Left ventricle myocardium inferior (tissue), 1 donor: ENCODE data around the gene KPNB1. TPM values are rescaled to one million over a fixed set of nuclear protein-coding genes. Genes with fewer than 3 reads are reported as not detected.

ENCODE experiments used
- DNase-seq: peaks from one replicate; pipeline ENCODE4 v3.0.0-alpha.2; 2020
- H3K27ac ChIP-seq: fragments of 200-600 bp; replicated peaks from 2 replicates; pipeline ENCODE4 v1.8.0; 2021
- H3K27me3 ChIP-seq: fragments of 200-600 bp; 2 replicates; pipeline ENCODE4 v1.8.0; 2021; ENCODE audit warnings: low read depth
- H3K36me3 ChIP-seq: fragments of 200-600 bp; 2 replicates; pipeline ENCODE4 v1.8.0; 2021
- H3K4me1 ChIP-seq: fragments of 200-600 bp; 2 replicates; pipeline ENCODE4 v1.8.0; 2021
- H3K4me3 ChIP-seq: fragments of 200-600 bp; 2 replicates; pipeline ENCODE4 v1.8.0; 2021; ENCODE audit warnings: mild to moderate bottlenecking, moderate library complexity
- H3K9me3 ChIP-seq: fragments of 200-600 bp; replicated peaks from 2 replicates; pipeline ENCODE4 v1.8.0; 2021
- intact Hi-C: fragments of 100-400 bp; cut with micrococcal nuclease; formaldehyde crosslinking; loops from one replicate; pipeline ENCODE4 v1.11.0; 2022
- total RNA-seq: library from RNA; stranded (reverse); fragmentation: NEBNext Ultra II Directional; extraction: Animal tissue kit (Norgen Biotek cat#: 25700); gene quantifications from one replicate; pipeline ENCODE4 v1.2.1, GENCODE V29; 2021
- TF ChIP-seq, protein P1 (sequence below): fragments of 200-600 bp; IDR thresholded peaks from 2 replicates; pipeline ENCODE4 v1.8.0; 2021; ENCODE audit warnings: antibody characterized with exemption, mild to moderate bottlenecking, borderline replicate concordance
- donor health status: DM: no; HTN: yes; CAD: no; lungs with severe emphysema.

Gene KPNB1
- total RNA-seq, 1 donor from 2014 or later, result 173 TPM

GRCh38 chr17:47630614-47631013 lies 19.1 kb upstream of the KPNB1 start:
- no peak for DNase-seq
- no peaks in the 10 kb centered on the region for H3K9me3 ChIP-seq
- peaks cover 5% of the 10 kb centered on the region for H3K36me3 ChIP-seq
- no peak overlapping the region for H3K4me3 ChIP-seq
- TF ChIP-seq, protein P1, sequence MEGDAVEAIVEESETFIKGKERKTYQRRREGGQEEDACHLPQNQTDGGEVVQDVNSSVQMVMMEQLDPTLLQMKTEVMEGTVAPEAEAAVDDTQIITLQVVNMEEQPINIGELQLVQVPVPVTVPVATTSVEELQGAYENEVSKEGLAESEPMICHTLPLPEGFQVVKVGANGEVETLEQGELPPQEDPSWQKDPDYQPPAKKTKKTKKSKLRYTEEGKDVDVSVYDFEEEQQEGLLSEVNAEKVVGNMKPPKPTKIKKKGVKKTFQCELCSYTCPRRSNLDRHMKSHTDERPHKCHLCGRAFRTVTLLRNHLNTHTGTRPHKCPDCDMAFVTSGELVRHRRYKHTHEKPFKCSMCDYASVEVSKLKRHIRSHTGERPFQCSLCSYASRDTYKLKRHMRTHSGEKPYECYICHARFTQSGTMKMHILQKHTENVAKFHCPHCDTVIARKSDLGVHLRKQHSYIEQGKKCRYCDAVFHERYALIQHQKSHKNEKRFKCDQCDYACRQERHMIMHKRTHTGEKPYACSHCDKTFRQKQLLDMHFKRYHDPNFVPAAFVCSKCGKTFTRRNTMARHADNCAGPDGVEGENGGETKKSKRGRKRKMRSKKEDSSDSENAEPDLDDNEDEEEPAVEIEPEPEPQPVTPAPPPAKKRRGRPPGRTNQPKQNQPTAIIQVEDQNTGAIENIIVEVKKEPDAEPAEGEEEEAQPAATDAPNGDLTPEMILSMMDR, result no peak
- intact Hi-C loops, result no loop called here
- no peak overlapping the region for H3K27ac ChIP-seq
- no peaks in the 10 kb centered on the region for H3K27me3 ChIP-seq
- H3K4me1 ChIP-seq, result peaks cover 7% of the 10 kb centered on the region

GRCh38 chr17:47632991-47633390 lies 16.7 kb upstream of the KPNB1 start:
- no peak overlapping the region for H3K27ac ChIP-seq
- H3K9me3 ChIP-seq, result no peaks in the 10 kb centered on the region
- peaks cover 7% of the 10 kb centered on the region for H3K4me1 ChIP-seq
- H3K4me3 ChIP-seq, result no peak overlapping the region
- intact Hi-C loops, result no loop called here
- H3K27me3 ChIP-seq, result no peaks in the 10 kb centered on the region
- TF ChIP-seq, protein P1, result no peak
- H3K36me3 ChIP-seq, result peaks cover 5% of the 10 kb centered on the region
- no peak for DNase-seq

- no peak overlapping the region for H3K4me3 ChIP-seq
- TF ChIP-seq, protein P1, result no peak
- peaks cover 7% of the 10 kb centered on the region for H3K4me1 ChIP-seq
- peaks cover 5% of the 10 kb centered on the region for H3K36me3 ChIP-seq
- no peak overlapping the region for H3K27ac ChIP-seq
- H3K27me3 ChIP-seq, result no peaks in the 10 kb centered on the region
- H3K9me3 ChIP-seq, result no peaks in the 10 kb centered on the region
- intact Hi-C loops, result no loop called here
- no peak for DNase-seq
Measured at GRCh38 chr17:47633996-47634395, 15.7 kb upstream of the KPNB1 start.

- Histone ChIP-seq H3K36me3 (peaks cover 5% of the 10 kb centered on the region), H3K4me1 (peaks cover 5% of the 10 kb centered on the region)
- intact Hi-C loops, result no loop called here
Measured at GRCh38 chr17:47634870-47635269, 14.8 kb upstream of the KPNB1 start.

GRCh38 chr17:47635734-47636133 lies 14.0 kb upstream of the KPNB1 start:
- intact Hi-C loops, result no loop called here

More at GRCh38 chr17:47634870-47635269, 14.8 kb upstream of the KPNB1 start:
- Histone ChIP-seq H3K27ac (no peak overlapping the region), H3K9me3 (no peaks in the 10 kb centered on the region), H3K4me3 (no peak overlapping the region), H3K27me3 (no peaks in the 10 kb centered on the region)
- no peak for DNase-seq
- TF ChIP-seq, protein P1, result no peak

More at GRCh38 chr17:47635734-47636133, 14.0 kb upstream of the KPNB1 start:
- DNase-seq, result no peak
- TF ChIP-seq, protein P1, result no peak
- H3K36me3 ChIP-seq, result peaks cover 5% of the 10 kb centered on the region
- no peak overlapping the region for H3K27ac ChIP-seq
- H3K4me1 ChIP-seq, result no peaks in the 10 kb centered on the region
- H3K4me3 ChIP-seq, result no peak overlapping the region
- H3K9me3 ChIP-seq, result no peaks in the 10 kb centered on the region
- H3K27me3 ChIP-seq, result no peaks in the 10 kb centered on the region
